ENCODE measurements around the gene WDR11. TPM values are rescaled to one million over a fixed set of nuclear protein-coding genes. Genes with fewer than 3 reads are reported as not detected.
"Not testable (repeated sequence)": the region's sequence is repeated elsewhere in the genome, so short reads cannot be mapped to it uniquely, and the experiment has no call there.

Gene WDR11
- total and polyA plus RNA-seq, 4 donors = 68.4 to 91.5 (median 74.2) TPM

DNA sequence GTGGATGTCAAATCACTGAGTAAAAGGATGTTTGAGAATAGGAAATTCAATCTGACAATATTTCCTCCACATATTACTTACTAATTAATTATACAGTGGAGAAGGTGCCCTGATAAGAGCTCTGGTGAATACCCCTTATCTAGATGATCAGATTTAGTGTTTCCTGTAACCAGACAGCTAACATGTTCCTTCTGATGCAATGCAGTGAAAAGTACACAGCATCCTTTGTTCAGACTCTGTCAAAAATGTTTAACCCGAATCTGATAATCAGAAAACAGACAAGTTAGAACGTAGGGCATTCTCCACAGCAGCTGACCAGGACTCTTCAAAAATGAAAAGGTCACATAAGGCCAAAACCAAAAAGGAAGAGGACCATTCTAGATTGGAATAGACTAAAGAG is 46.2 kb downstream of the WDR11 start:
- H3K9me3 ChIP-seq (ENCODE audit: control insufficient read depth, insufficient read depth, low read length) = no peaks in the 10 kb centered on the region
- peaks cover 4% of the 10 kb centered on the region for H3K36me3 ChIP-seq (ENCODE audit: control insufficient read depth, insufficient read depth, low read length)
- no peaks in the 10 kb centered on the region for H3K27me3 ChIP-seq (ENCODE audit: control insufficient read depth, insufficient read depth, low read length)
- no peak overlapping the region for H3K4me3 ChIP-seq (ENCODE audit: low read depth, low read length)
- no peak for DNase-seq (ENCODE audit: low read depth in 4 of 6, low spot score in 6 of 6)
- no peaks in the 10 kb centered on the region for H3K4me1 ChIP-seq (ENCODE audit: control insufficient read depth, insufficient read depth, low read length)
- H3K27ac ChIP-seq (ENCODE audit: low read depth, low read length) = no peak overlapping the region
- 93% methylated on average over 2 of the region's 2 CpGs for WGBS (ENCODE audit: insufficient coverage)

DNA sequence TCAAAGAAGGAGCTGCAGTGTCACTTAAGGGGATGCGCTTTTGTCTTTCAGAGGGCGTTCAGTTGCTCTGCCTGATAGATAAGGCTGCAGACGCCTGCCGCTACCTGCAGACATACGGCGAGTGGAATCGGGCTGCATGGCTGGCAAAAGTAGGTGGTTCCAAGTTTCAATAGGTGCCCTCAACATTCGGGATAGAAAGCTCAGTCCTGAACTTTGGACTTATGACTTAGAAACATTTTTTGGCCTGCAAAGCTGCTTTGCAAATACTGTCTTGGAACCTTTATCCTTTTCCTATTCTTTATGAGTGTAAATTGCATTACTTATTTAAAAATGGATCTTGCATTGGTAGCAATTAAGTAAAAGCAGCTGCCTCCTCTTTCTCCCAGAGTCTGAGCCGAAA is 54.1 kb downstream of the WDR11 start:
- Histone ChIP-seq H3K27me3 (ENCODE audit: control insufficient read depth, insufficient read depth, low read length) (no peaks in the 10 kb centered on the region), H3K9me3 (ENCODE audit: control insufficient read depth, insufficient read depth, low read length) (no peaks in the 10 kb centered on the region), H3K4me1 (ENCODE audit: control insufficient read depth, insufficient read depth, low read length) (no peaks in the 10 kb centered on the region), H3K27ac (ENCODE audit: low read depth, low read length) (no peak overlapping the region), H3K4me3 (ENCODE audit: low read depth, low read length) (no peak overlapping the region), H3K36me3 (ENCODE audit: control insufficient read depth, insufficient read depth, low read length) (peaks cover 39% of the 10 kb centered on the region)
- 98% methylated on average over 8 of the region's 9 CpGs for WGBS (ENCODE audit: insufficient coverage)
- no peak for DNase-seq (ENCODE audit: low read depth in 4 of 6, low spot score in 6 of 6)

DNA sequence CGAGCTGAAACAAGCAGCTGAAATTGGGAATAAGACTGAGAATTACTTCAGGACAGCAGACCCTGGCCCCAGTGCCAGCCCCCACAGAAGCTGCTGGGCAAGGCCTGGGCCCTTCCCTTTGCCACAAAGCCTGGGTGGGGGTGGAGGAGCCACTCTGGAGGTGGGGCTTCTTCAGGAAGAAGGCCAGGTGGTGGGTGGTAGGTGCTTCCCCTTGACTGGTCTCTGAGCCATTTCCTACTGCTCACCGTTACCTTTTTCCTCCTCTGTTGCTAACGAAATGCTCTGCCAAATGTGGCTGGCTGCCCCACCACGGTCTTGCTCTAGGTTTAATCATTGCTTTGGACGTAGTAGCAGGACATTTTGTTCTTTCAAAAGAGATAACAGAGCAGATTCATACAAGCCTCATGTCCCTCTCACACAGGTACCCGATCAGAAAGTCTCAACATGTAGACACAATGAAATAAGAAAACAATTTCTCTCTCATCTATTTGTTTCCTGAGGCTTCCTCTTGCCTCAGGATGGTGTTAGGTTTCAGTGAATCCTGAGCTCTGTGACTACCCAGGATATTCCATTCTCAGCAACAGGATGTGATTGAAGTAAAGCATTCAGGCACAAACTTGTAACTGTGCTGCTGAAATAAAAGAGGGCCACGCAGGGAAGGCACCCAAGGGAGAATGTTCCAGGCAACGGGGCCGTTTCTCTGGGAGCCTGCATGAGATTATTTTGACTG is 66.5 kb downstream of the WDR11 start:
- DNase-seq (ENCODE audit: low read depth in 4 of 6, low spot score in 6 of 6) = peak in 1 of 6 donors; percentile 17

DNA sequence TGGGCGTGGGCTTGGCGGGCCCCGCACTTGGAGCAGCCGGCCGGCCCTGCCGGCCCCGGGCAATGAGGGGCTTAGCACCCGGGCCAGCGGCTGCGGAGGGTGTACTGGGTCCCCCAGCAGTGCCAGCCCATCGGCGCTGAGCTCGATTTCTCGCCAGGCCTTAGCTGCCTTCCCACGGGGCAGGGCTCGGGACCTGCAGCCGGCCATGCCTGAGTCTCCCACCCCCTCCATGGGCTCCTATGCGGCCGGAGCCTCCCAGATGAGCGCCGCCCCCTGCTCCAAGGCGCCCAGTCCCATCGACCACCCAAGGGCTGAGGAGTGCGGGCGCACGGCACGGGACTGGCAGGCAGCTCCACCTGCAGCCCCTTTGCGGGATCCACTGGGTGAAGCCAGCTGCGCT is 72.7 kb downstream of the WDR11 start:
- H3K36me3 ChIP-seq (ENCODE audit: control insufficient read depth, insufficient read depth, low read length) = not testable (repeated sequence)

More for the DNA sequence above, 66.5 kb downstream of the WDR11 start:
- Histone ChIP-seq H3K4me1 (ENCODE audit: control insufficient read depth, insufficient read depth, low read length) (peaks cover 2% of the 10 kb centered on the region), H3K27me3 (ENCODE audit: control insufficient read depth, insufficient read depth, low read length) (no peaks in the 10 kb centered on the region), H3K9me3 (ENCODE audit: control insufficient read depth, insufficient read depth, low read length) (no peaks in the 10 kb centered on the region), H3K36me3 (ENCODE audit: control insufficient read depth, insufficient read depth, low read length) (no peaks in the 10 kb centered on the region), H3K4me3 (ENCODE audit: low read depth, low read length) (no peak overlapping the region), H3K27ac (ENCODE audit: low read depth, low read length) (no peak overlapping the region)
- 53% methylated on average over 5 of the region's 9 CpGs for WGBS (ENCODE audit: insufficient coverage)

DNA sequence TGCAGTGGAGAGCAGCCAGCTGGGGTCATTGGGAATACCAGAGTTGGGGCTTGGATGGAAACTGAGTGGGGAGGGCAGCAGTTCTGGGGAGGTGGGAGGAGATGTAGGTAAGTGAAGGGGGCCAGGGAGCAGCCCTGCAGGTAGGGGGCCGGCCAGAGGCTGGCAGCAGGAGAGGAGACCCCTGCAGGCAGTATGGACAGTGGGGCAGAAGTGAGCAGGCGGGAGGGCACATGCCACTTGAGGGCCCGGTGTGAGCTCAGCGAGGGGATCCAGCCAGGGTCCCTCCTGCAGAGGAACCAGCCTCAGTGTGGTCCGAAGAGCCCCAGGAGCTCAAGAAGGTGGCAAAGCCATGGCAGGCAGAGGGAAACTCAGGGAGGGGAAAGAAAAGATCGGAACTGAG is 75.4 kb downstream of the WDR11 start:
- no peaks in the 10 kb centered on the region for H3K4me1 ChIP-seq (ENCODE audit: control insufficient read depth, insufficient read depth, low read length)
- H3K27ac ChIP-seq (ENCODE audit: low read depth, low read length) = no peak overlapping the region
- no peaks in the 10 kb centered on the region for H3K36me3 ChIP-seq (ENCODE audit: control insufficient read depth, insufficient read depth, low read length)
- WGBS (ENCODE audit: insufficient coverage) = 82% methylated on average over 6 of the region's 6 CpGs
- H3K4me3 ChIP-seq (ENCODE audit: low read depth, low read length) = no peak overlapping the region
- peaks cover 1% of the 10 kb centered on the region for H3K9me3 ChIP-seq (ENCODE audit: control insufficient read depth, insufficient read depth, low read length)
- H3K27me3 ChIP-seq (ENCODE audit: control insufficient read depth, insufficient read depth, low read length) = no peaks in the 10 kb centered on the region
- no peak for DNase-seq (ENCODE audit: low read depth in 4 of 6, low spot score in 6 of 6)

More for the DNA sequence above, 72.7 kb downstream of the WDR11 start:
- not testable (repeated sequence) for DNase-seq (ENCODE audit: low read depth in 4 of 6, low spot score in 6 of 6); H3K9me3 ChIP-seq (ENCODE audit: control insufficient read depth, insufficient read depth, low read length); H3K4me1 ChIP-seq (ENCODE audit: control insufficient read depth, insufficient read depth, low read length); H3K4me3 ChIP-seq (ENCODE audit: low read depth, low read length); H3K27ac ChIP-seq (ENCODE audit: low read depth, low read length); H3K27me3 ChIP-seq (ENCODE audit: control insufficient read depth, insufficient read depth, low read length)
- 93% methylated on average over 15 of the region's 29 CpGs for WGBS (ENCODE audit: insufficient coverage)

DNA sequence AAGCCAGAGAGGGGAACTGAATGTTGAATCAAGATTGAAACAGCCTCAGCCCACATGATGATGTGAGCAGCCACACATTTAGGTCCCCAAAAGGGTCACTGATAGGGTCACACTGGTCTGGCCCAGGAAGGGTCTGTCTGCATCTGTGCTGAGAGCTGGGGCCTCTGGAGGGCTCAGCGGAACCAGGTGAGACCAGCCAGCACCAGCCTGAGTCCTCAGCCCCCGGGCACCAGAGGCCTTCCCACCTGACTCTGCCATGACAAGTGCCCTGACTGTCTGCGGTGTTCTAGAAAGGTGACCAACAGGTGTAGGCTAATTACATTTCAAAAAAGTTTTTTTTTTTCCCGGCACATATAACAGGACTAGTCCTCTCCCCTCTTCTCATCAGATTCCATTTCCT is 76.2 kb downstream of the WDR11 start:
- Histone ChIP-seq H3K9me3 (ENCODE audit: control insufficient read depth, insufficient read depth, low read length) (peaks cover 1% of the 10 kb centered on the region), H3K4me1 (ENCODE audit: control insufficient read depth, insufficient read depth, low read length) (no peaks in the 10 kb centered on the region), H3K36me3 (ENCODE audit: control insufficient read depth, insufficient read depth, low read length) (no peaks in the 10 kb centered on the region), H3K4me3 (ENCODE audit: low read depth, low read length) (no peak overlapping the region), H3K27ac (ENCODE audit: low read depth, low read length) (no peak overlapping the region), H3K27me3 (ENCODE audit: control insufficient read depth, insufficient read depth, low read length) (no peaks in the 10 kb centered on the region)
- no peak for DNase-seq (ENCODE audit: low read depth in 4 of 6, low spot score in 6 of 6)
- WGBS (ENCODE audit: insufficient coverage) = 100% methylated on average over 2 of the region's 4 CpGs

DNA sequence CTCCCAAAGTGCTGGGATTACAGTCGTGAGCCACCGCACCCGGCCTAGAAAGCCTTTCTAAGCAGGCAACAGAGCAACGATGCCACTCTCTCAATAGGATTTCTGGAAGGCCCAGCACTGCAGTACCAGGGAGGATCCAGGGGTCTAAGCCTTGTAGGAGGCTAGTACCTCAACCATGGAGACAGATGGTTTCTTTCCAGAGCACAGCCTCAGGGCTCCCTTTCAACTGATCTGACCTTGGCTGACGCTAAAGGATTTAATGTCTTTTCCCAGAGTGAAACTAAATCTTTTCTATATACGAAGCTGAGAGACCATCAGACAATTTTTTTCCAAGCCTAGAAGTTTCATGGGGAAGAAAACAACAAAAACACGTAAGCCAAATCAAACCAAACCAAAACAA is 78.0 kb downstream of the WDR11 start:
- no peaks in the 10 kb centered on the region for H3K36me3 ChIP-seq (ENCODE audit: control insufficient read depth, insufficient read depth, low read length)
- WGBS (ENCODE audit: insufficient coverage) = 80% methylated on average over 6 of the region's 7 CpGs
- no peak overlapping the region for H3K4me3 ChIP-seq (ENCODE audit: low read depth, low read length)
- H3K27ac ChIP-seq (ENCODE audit: low read depth, low read length) = no peak overlapping the region
- no peak for DNase-seq (ENCODE audit: low read depth in 4 of 6, low spot score in 6 of 6)
- no peaks in the 10 kb centered on the region for H3K4me1 ChIP-seq (ENCODE audit: control insufficient read depth, insufficient read depth, low read length)
- H3K27me3 ChIP-seq (ENCODE audit: control insufficient read depth, insufficient read depth, low read length) = no peaks in the 10 kb centered on the region
- H3K9me3 ChIP-seq (ENCODE audit: control insufficient read depth, insufficient read depth, low read length) = no peaks in the 10 kb centered on the region

DNA sequence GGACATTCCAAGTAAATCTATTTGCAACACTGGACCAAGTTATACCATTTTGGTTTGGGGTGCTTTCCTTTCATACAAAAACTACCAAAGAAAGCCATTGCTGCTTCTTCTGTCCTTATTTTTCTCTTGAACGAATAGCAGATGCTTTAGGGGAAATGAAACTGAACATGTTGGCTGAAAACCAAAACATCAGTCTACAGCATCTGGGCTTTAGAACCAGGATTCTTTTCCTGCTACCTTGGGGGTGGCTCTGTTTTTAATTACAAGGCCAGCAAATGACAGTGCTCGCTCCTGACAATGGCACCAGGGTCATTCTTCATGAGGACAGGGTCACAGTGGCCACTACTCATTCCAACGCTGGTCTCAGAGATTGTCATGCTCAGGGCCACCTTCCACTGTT is 80.3 kb downstream of the WDR11 start:
- Histone ChIP-seq H3K4me3 (ENCODE audit: low read depth, low read length) (no peak overlapping the region), H3K27ac (ENCODE audit: low read depth, low read length) (no peak overlapping the region), H3K36me3 (ENCODE audit: control insufficient read depth, insufficient read depth, low read length) (no peaks in the 10 kb centered on the region), H3K4me1 (ENCODE audit: control insufficient read depth, insufficient read depth, low read length) (no peaks in the 10 kb centered on the region), H3K9me3 (ENCODE audit: control insufficient read depth, insufficient read depth, low read length) (no peaks in the 10 kb centered on the region), H3K27me3 (ENCODE audit: control insufficient read depth, insufficient read depth, low read length) (no peaks in the 10 kb centered on the region)
- peak in 2 of 6 donors; percentile 24 to 41 for DNase-seq (ENCODE audit: low read depth in 4 of 6, low spot score in 6 of 6)
- WGBS (ENCODE audit: insufficient coverage) = 49% methylated on average over 2 of the region's 3 CpGs

DNA sequence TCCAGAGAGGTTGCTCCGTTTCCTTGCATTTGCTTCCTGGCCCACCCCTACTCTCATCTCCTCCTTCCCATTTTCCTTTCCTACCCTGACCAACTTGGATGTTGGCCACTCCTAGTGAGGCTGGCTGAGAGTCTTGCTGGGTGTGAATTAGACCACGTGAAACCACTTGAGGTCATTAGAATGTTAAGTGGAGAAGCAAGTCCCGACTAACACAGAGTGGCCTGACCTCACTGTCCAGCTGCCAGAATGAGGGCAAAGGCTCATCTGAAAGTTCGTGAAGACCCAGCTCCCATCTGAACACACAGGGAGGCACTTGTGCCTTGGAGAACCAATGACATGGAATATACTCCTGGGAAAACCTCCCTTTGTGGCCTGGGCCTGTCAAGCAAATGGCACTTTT is 80.8 kb downstream of the WDR11 start:
- WGBS (ENCODE audit: insufficient coverage) = 83% methylated on average over 2 of the region's 4 CpGs
- H3K4me3 ChIP-seq (ENCODE audit: low read depth, low read length) = no peak overlapping the region
- no peaks in the 10 kb centered on the region for H3K9me3 ChIP-seq (ENCODE audit: control insufficient read depth, insufficient read depth, low read length)
- no peaks in the 10 kb centered on the region for H3K36me3 ChIP-seq (ENCODE audit: control insufficient read depth, insufficient read depth, low read length)
- no peak for DNase-seq (ENCODE audit: low read depth in 4 of 6, low spot score in 6 of 6)
- no peak overlapping the region for H3K27ac ChIP-seq (ENCODE audit: low read depth, low read length)
- H3K27me3 ChIP-seq (ENCODE audit: control insufficient read depth, insufficient read depth, low read length) = no peaks in the 10 kb centered on the region
- H3K4me1 ChIP-seq (ENCODE audit: control insufficient read depth, insufficient read depth, low read length) = no peaks in the 10 kb centered on the region

DNA sequence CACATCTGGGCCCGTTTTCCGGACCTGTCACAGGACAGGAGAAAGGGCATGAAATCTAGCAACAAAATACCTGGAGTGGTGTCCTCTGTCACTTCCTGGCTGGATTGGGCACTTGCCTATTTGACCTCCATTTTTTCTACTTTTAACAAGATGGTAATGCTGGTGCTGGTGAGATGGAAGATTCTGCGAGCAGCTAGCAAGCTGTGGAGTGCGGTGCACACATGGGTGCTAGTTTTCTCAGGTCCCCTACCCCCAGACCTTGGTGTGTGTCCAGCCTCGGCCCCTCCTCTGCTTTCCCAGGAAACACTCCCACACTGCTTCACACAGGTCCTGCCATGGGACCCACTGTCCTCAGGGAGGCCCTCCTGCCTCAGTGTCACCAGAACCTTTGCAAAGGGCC is 87.7 kb downstream of the WDR11 start:
- no peak overlapping the region for H3K4me3 ChIP-seq (ENCODE audit: low read depth, low read length)
- peaks cover 8% of the 10 kb centered on the region for H3K4me1 ChIP-seq (ENCODE audit: control insufficient read depth, insufficient read depth, low read length)
- no peaks in the 10 kb centered on the region for H3K36me3 ChIP-seq (ENCODE audit: control insufficient read depth, insufficient read depth, low read length)
- H3K27me3 ChIP-seq (ENCODE audit: control insufficient read depth, insufficient read depth, low read length) = no peaks in the 10 kb centered on the region
- 98% methylated on average over 5 of the region's 5 CpGs for WGBS (ENCODE audit: insufficient coverage)
- no peak overlapping the region for H3K27ac ChIP-seq (ENCODE audit: low read depth, low read length)
- H3K9me3 ChIP-seq (ENCODE audit: control insufficient read depth, insufficient read depth, low read length) = no peaks in the 10 kb centered on the region
- DNase-seq (ENCODE audit: low read depth in 4 of 6, low spot score in 6 of 6) = no peak
